Measurements from ENCODE around the gene RLN3.

Gene RLN3

GRCh38 chr19:13997631-13997962, 30.4 kb upstream of the RLN3 start:
- H3K27ac ChIP-seq: no peak overlapping the region
- TF ChIP-seq FOXP2 (optimal IDR thresholded peaks at IDR 0.05; ENCODE audit: control extremely low read depth, extremely low read length, insufficient read depth) (no peak), EZH2 (IDR thresholded peaks at IDR 0.05) (no peak), POLR2AphosphoS5 (IDR thresholded peaks at IDR 0.05; ENCODE audit: borderline replicate concordance, low read depth, low read length) (no peak)
- DNase-seq (ENCODE audit: low read depth, low spot score): no peak
- H3K4me3 ChIP-seq: no peak overlapping the region
- H3K36me3 ChIP-seq (ENCODE audit: insufficient read depth, low read length): peaks cover 6% of the 10 kb centered on the region
- no peak overlapping the region for H3K9ac ChIP-seq (ENCODE audit: insufficient read length)
- H3K9me3 ChIP-seq (ENCODE audit: low read depth, low read length): 0 out of 2 replicates have a peak, but pooled peaks cover 2% of the 10 kb centered on the region

- DNase-seq (ENCODE audit: low read depth, low spot score): no peak
- Histone ChIP-seq H3K9ac (ENCODE audit: insufficient read length) (no peak overlapping the region), H3K36me3 (ENCODE audit: insufficient read depth, low read length) (peaks cover 6% of the 10 kb centered on the region), H3K9me3 (ENCODE audit: low read depth, low read length) (0 out of 2 replicates have a peak, but pooled peaks cover 2% of the 10 kb centered on the region), H3K27ac (no peak overlapping the region), H3K4me3 (no peak overlapping the region)
- TF ChIP-seq EZH2 (IDR thresholded peaks at IDR 0.05): no peak
- no peak for TF ChIP-seq FOXP2 (optimal IDR thresholded peaks at IDR 0.05; ENCODE audit: control extremely low read depth, extremely low read length, insufficient read depth)
- TF ChIP-seq POLR2AphosphoS5 (IDR thresholded peaks at IDR 0.05; ENCODE audit: borderline replicate concordance, low read depth, low read length): no peak
These were observed 29.5 kb upstream of the RLN3 start for GRCh38 chr19:13998426-13998825.

DNA sequence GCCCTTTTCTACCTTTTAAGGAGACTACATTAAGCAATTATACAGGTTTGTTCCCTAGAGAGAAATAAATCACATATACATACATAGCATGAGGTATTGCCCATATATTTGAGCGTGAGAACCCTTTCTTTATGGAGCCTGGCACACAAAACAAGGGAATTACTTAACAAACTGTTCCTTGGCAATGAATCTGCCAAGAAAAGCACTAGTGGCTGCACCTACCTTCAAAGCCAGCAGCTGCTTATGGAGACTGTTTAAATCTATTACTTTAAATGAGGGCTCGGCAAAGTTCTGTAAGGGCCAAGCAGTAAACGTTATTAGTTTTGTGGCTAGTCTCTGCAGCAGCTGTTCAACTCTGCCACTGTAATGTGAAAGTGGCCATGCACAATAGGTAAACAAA, 28.9 kb upstream of the RLN3 start:
- TF ChIP-seq FOXP2 (optimal IDR thresholded peaks at IDR 0.05; ENCODE audit: control extremely low read depth, extremely low read length, insufficient read depth) (no peak), POLR2AphosphoS5 (IDR thresholded peaks at IDR 0.05; ENCODE audit: borderline replicate concordance, low read depth, low read length) (no peak), EZH2 (IDR thresholded peaks at IDR 0.05) (no peak)
- 0 out of 2 replicates have a peak, but pooled peaks cover 2% of the 10 kb centered on the region for H3K9me3 ChIP-seq (ENCODE audit: low read depth, low read length)

DNA sequence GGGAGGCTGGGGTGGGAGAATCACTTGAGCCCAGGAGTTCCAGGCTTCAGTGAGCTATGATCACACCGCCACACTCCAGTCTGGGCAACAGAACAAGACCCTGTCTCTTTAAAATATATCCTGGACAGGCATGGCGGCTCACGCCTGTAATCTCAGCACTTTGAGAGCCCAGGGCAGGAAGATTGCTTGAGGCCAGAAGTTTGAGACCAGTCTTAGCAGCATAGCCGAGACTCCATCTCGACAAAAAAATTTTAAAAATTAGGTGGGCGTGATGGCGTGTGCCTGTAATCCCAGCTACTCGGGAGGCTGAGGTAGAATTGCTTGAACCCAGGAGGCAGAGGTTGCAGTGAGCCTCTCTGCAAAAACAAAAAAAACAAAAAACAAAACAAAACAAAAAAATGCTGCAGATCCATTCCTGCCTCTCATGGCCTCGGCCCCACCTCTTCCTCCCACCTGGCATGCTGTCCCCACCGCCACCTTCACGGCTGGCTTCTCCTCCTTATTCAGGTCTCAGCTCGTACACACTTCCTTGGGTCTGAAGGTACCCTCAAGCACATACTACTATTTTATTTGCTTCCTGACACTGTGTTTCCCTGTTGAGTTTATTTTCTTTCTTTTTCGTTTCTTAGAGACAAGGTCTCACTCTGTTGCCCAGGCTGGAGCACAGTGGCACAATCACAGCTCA, 27.1 kb upstream of the RLN3 start:
- Histone ChIP-seq H3K36me3 (ENCODE audit: insufficient read depth, low read length) (peaks cover 6% of the 10 kb centered on the region), H3K9me3 (ENCODE audit: low read depth, low read length) (0 out of 2 replicates have a peak, but pooled peaks cover 2% of the 10 kb centered on the region), H3K27ac (no peak overlapping the region), H3K9ac (ENCODE audit: insufficient read length) (no peak overlapping the region), H3K4me3 (no peak overlapping the region)
- no peak for TF ChIP-seq POLR2AphosphoS5 (IDR thresholded peaks at IDR 0.05; ENCODE audit: borderline replicate concordance, low read depth, low read length)
- no peak for TF ChIP-seq EZH2 (IDR thresholded peaks at IDR 0.05)
- TF ChIP-seq FOXP2 (optimal IDR thresholded peaks at IDR 0.05; ENCODE audit: control extremely low read depth, extremely low read length, insufficient read depth): no peak
- no peak for DNase-seq (ENCODE audit: low read depth, low spot score)

More for the DNA sequence above, 28.9 kb upstream of the RLN3 start:
- H3K9ac ChIP-seq (ENCODE audit: insufficient read length): no peak overlapping the region
- no peak overlapping the region for H3K27ac ChIP-seq
- no peak for DNase-seq (ENCODE audit: low read depth, low spot score)
- no peak overlapping the region for H3K4me3 ChIP-seq
- H3K36me3 ChIP-seq (ENCODE audit: insufficient read depth, low read length): peaks cover 6% of the 10 kb centered on the region

DNA sequence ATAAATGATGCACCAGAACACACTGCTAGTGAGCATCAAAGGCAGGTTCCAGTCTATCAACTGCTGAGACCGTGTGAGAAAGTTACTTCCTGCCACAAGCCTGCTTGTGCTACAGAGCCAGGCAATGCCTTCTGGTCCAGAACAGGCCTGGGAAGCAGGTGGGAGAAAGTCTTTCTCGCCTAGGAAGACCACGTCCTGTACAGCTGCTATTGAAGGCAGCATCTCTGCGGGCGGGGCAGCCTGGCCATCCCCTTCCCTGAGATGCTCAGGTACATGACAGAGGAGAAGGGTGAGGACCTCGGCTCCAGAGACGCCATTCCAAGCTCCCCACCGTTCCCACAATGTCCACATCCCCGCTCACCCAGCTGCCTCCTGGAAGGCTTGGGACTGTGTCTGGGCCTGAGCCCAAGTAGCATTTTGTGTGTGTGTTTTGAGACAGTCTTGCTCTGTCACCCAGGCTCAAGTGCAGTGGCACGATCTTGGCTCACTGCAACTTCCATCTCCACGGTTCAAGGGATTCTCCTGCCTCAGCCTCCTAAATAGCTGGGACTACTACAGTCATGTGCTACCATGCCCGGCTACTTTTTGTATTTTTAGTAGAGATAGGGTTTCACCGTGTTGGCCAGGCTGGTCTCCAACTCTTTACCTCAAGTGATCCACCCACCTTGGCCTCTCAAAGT, 25.2 kb upstream of the RLN3 start:
- H3K27ac ChIP-seq: peak overlapping the region; percentile 80; the same call in 1 of the 2 replicates
- H3K9ac ChIP-seq (ENCODE audit: insufficient read length): no peak overlapping the region
- H3K4me3 ChIP-seq: no peak overlapping the region
- 0 out of 2 replicates have a peak, but pooled peaks cover 2% of the 10 kb centered on the region for H3K9me3 ChIP-seq (ENCODE audit: low read depth, low read length)
- TF ChIP-seq FOXP2 (optimal IDR thresholded peaks at IDR 0.05; ENCODE audit: control extremely low read depth, extremely low read length, insufficient read depth) (no peak), EZH2 (IDR thresholded peaks at IDR 0.05) (no peak), POLR2AphosphoS5 (IDR thresholded peaks at IDR 0.05; ENCODE audit: borderline replicate concordance, low read depth, low read length) (no peak)
- H3K36me3 ChIP-seq (ENCODE audit: insufficient read depth, low read length): peaks cover 6% of the 10 kb centered on the region
- no peak for DNase-seq (ENCODE audit: low read depth, low spot score)

DNA sequence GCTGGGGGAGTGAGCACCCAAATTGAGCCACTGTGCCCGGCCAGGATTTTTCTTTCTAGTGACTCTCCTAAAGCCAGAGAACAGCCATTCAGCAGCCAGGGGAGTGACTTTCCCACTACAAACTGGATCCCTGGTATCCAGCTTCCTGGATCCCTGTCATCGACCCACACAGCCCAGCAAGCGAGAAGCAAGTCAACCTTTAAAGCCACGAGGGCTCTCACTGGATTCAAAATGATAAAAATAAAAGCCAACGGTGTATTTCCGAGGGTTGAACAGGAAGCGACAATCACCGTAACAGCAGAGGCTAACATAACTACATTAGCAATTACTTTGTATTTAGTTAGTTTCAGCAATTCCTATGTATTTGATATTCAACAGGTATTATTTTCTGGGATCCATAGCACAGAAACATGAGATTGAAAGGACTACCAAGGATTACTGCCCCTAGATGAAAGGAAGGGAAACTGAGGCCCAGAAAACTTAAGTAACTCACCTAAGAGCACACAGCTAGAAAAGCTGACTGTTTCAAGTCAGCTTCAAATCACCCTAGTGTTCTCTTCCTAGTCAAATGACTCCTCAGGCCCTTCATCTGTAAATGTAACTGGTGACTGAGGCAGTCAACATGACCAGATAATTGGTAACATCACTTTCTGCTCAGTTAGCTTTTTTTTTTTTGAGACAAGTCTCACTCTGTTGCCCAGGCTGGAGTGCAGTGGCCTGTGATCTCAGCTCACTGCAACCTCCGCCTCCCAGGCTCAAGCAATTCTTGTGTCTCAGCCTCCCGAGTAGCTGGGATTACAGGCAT, 24.5 kb upstream of the RLN3 start:
- H3K27ac ChIP-seq: peak overlapping the region; percentile 80

DNA sequence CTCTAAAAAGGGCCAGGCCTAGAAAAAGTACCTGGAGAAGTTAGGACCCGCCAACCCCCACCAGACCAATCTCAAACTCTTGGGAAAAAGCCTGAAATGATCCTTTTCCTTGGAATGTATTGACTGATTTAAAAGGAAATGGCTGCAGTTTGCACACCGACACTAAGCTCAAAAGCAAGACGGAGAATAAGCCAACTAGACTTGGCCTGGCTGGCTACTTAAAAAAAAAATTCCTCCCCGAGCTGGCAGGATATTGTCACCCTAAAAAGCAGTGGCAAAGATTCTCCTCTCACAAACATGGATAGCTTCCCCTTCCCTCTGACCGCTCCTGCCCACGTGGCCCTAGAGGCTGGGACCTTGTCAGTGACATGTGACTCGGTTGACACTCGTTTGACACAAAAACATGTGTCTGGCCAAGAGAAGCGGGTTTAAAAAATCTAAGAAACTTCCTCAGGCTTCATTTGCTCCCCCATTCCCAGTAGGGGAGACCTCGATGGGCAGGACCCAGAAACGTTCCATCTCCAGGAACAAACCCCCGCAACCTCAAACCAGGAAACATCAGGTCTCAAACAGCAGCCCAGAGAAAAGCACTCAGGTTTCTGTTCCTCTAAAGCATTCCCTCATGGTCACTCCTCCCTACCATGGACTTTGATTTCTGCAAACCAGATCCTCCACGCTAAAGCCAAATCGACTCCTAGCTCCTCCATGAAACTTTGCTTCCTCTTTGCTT, 23.2 kb upstream of the RLN3 start:
- no peak for DNase-seq (ENCODE audit: low read depth, low spot score)
- H3K9ac ChIP-seq (ENCODE audit: insufficient read length): no peak overlapping the region
- H3K9me3 ChIP-seq (ENCODE audit: low read depth, low read length): no peaks in the 10 kb centered on the region
- peak overlapping the region; percentile 62; the same call in 1 of the 2 replicates for H3K27ac ChIP-seq
- H3K36me3 ChIP-seq (ENCODE audit: insufficient read depth, low read length): no peaks in the 10 kb centered on the region; the same call in 1 of the 2 replicates
- peak overlapping the region; percentile 92 for H3K4me3 ChIP-seq
- TF ChIP-seq EZH2 (IDR thresholded peaks at IDR 0.05): no peak
- TF ChIP-seq POLR2AphosphoS5 (IDR thresholded peaks at IDR 0.05; ENCODE audit: borderline replicate concordance, low read depth, low read length): no peak
- TF ChIP-seq FOXP2 (optimal IDR thresholded peaks at IDR 0.05; ENCODE audit: control extremely low read depth, extremely low read length, insufficient read depth): no peak

More for the DNA sequence above, 24.5 kb upstream of the RLN3 start:
- Histone ChIP-seq H3K9me3 (ENCODE audit: low read depth, low read length) (0 out of 2 replicates have a peak, but pooled peaks cover 2% of the 10 kb centered on the region), H3K4me3 (no peak overlapping the region), H3K9ac (ENCODE audit: insufficient read length) (peak overlapping the region; percentile 60), H3K36me3 (ENCODE audit: insufficient read depth, low read length) (peaks cover 6% of the 10 kb centered on the region)
- no peak for DNase-seq (ENCODE audit: low read depth, low spot score)
- TF ChIP-seq EZH2 (IDR thresholded peaks at IDR 0.05) (no peak), FOXP2 (optimal IDR thresholded peaks at IDR 0.05; ENCODE audit: control extremely low read depth, extremely low read length, insufficient read depth) (no peak), POLR2AphosphoS5 (IDR thresholded peaks at IDR 0.05; ENCODE audit: borderline replicate concordance, low read depth, low read length) (no peak)
